GM10847 (cell line): ENCODE data around the gene TREH.

Source experiments
- POLR2A ChIP-seq: IDR thresholded peaks from 2 replicates; pipeline ENCODE4 v1.6.1; 2011; ENCODE audit not compliant: insufficient read length; ENCODE audit errors: extremely low read depth

The TREH gene

DNA sequence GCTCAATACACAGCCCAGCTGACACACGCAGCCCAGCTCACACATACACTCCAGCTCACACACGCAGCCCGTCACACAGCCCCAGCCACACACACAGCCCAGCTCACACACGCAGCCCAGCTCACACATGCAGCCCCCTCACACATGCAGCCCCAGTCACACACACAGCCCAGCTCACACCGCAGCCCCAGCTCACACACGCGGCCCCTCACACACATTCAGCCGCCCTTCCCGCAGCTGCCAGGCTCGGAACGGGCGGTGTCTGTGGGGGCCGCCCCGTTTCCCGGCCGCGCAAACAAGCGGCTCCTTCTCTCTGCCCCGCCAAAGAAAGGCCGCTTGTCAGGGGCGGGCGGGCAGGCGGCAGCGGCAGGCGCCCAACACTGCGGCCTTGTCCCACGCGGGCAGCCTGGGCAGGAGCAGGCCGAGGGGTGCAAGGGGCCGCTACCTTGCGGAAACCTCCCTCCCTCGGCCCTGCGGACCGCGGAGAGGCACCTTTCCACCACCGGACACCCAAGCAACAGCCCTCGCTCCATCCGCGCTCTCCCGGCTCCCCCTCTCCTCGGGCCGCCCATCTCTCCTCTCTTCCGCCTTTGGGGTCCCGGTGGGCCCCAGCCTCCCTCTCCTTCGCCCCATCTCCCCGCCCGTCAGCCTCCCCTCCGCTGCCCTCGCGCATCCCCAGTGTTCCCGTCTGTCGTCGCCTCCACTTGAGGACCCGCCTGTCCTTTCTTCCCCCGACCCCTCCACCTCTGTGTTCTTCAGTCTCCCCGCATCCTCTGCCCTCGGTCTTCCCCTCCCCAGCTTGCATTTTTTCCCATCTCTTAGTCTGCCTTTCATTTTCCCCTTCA lies 69.8 kb downstream of the TREH start:
- TF ChIP-seq POLR2A, result no peak

GRCh38 chr11:118608360-118609227 lies 70.9 kb downstream of the TREH start:
- no peak for TF ChIP-seq POLR2A

- TF ChIP-seq POLR2A, result no peak
Observed at GRCh38 chr11:118607401-118608359, 71.8 kb downstream of the TREH start, which contains the start of gene PHLDB1. TSS of gene PHLDB1 (plus strand) at chr11:118607615. CDS start at chr11:118613837, 6,222 bp downstream.
